CD4-positive, alpha-beta T cell (primary cell): ENCODE results near the gene RUBCN. TPM values are rescaled to one million over a fixed set of nuclear protein-coding genes. Genes with fewer than 3 reads are reported as not detected.

Experiments
- ATAC-seq: fragments of 200-7000 bp; cut with Tn5 transposase; one replicate; pipeline ENCODE4 v1.10.0; 2022; ENCODE audit warnings: mild to moderate bottlenecking; ENCODE audit not compliant: poor library complexity
- CTCF ChIA-PET: fragments of 350-600 bp; sonication (Branson Sonifier 250); formaldehyde crosslinking; loops from one replicate; lab custom pipeline; 2021; ENCODE audit warnings: antibody characterized with exemption, inconsistent platforms; lab: Charles Lee
- POLR2A ChIA-PET: fragments of 350-600 bp; sonication (Branson Sonifier 250); formaldehyde crosslinking; loops from one replicate; lab custom pipeline; 2021; ENCODE audit warnings: antibody characterized with exemption, inconsistent platforms; lab: Charles Lee
- DNase-seq, 14 experiments: peaks; one replicate each; pipeline ENCODE4 v3.0.0-alpha.2; 2013 to 2020; ENCODE audit warnings: mixed read lengths in 2 of 14
- H3K27ac ChIP-seq, 2 donors: one replicate each; pipeline versions ENCODE4 v1.5.1 to v1.7.0; 2013; ENCODE audit warnings: low read length in 2 of 2, low read depth in 1 of 2, mild to moderate bottlenecking in 1 of 2
- H3K27me3 ChIP-seq, 2 experiments: 1 replicate in 1 of 2; 2 replicates in 1 of 2; pipeline versions ENCODE4 v1.6.1 to v1.7.0; 2013; ENCODE audit warnings: low read length in 2 of 2, control low read depth in 1 of 2, mild to moderate bottlenecking in 1 of 2, moderate library complexity in 1 of 2; ENCODE audit not compliant: insufficient read depth in 2 of 2, control insufficient read depth in 1 of 2
- H3K36me3 ChIP-seq: one replicate; pipeline ENCODE4 v1.6.1; 2013; ENCODE audit warnings: low read length, control low read depth; ENCODE audit not compliant: insufficient read depth
- H3K4me1 ChIP-seq: one replicate; pipeline ENCODE4 v1.6.1; 2013; ENCODE audit warnings: low read length, control low read depth; ENCODE audit not compliant: insufficient read depth
- H3K4me3 ChIP-seq: one replicate; pipeline ENCODE4 v1.5.1; 2013; ENCODE audit warnings: mild to moderate bottlenecking, low read length, moderate library complexity
- H3K9me3 ChIP-seq, 2 experiments: 1 replicate in 1 of 2; 2 replicates in 1 of 2; pipeline versions ENCODE4 v1.6.1 to v1.7.0; 2013; ENCODE audit warnings: low read length in 2 of 2, mild to moderate bottlenecking in 2 of 2, control low read depth in 1 of 2, moderate library complexity in 1 of 2; ENCODE audit not compliant: control insufficient read depth in 1 of 2, insufficient read depth in 1 of 2
- H3K27ac Mint-ChIP-seq: one replicate; pipeline ENCODE4 v1.8.0; 2020; ENCODE audit warnings: mixed read lengths
- H3K27me3 Mint-ChIP-seq: one replicate; pipeline ENCODE4 v1.8.0; 2021; ENCODE audit warnings: mixed read lengths
- H3K36me3 Mint-ChIP-seq: one replicate; pipeline ENCODE4 v1.8.0; 2021; ENCODE audit warnings: low read depth, mixed read lengths
- H3K4me1 Mint-ChIP-seq: one replicate; pipeline ENCODE4 v1.8.0; 2021; ENCODE audit warnings: low read depth, mixed read lengths
- H3K4me3 Mint-ChIP-seq: one replicate; pipeline ENCODE4 v1.8.0; 2020; ENCODE audit warnings: mild to moderate bottlenecking, mixed read lengths
- H3K9me3 Mint-ChIP-seq: one replicate; pipeline ENCODE4 v1.8.0; 2020; ENCODE audit warnings: mixed read lengths
- intact Hi-C, 2 experiments: fragments of 100-400 bp; cut with DNase I in 1 of 2; cut with micrococcal nuclease in 1 of 2; formaldehyde crosslinking; loops; one replicate each; pipeline versions ENCODE4 v1.15.1 to v1.9.0; 2023 to 2025; cut with DNase I, micrococcal nuclease
- total RNA-seq, 174 experiments: library from RNA in 2 of 174; stranded (reverse) in 2 of 174; gene quantifications; one replicate each; pipeline ENCODE4 v1.2.3 and lab custom pipeline; 2021 to 2026
- TF ChIP-seq, protein P1 (sequence below): fragments of 200-600 bp; IDR thresholded peaks from one replicate; pipeline ENCODE4 v1.8.0; 2022; ENCODE audit warnings: antibody characterized with exemption, mild to moderate bottlenecking

The RUBCN gene
- total RNA-seq, 2 experiments from 2014 or later: 35.3 to 38.9 TPM

DNA sequence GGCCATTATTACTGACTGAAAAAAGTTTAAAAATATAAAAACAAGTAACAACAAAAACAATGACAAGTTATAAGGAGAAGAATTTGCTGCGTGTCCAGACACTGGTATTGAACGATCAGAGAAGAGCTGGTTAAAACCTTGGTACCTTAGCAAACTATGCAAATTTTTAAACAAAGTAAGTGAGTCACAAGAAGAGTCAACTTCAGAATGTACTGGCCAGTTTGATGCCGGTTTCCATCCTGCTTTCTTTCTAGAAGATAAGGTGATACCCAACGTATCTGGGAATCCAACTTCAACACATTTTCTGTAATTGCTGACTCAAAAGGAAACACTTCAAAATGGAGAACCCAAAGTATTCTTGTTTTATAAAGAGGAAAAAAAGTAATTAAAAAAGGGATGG, 49.8 kb downstream of the RUBCN start:
- H3K27me3 Mint-ChIP-seq: no peaks in the 10 kb centered on the region
- Histone ChIP-seq H3K4me1 (no peaks in the 10 kb centered on the region), H3K27me3 (no peaks in the 10 kb centered on the region), H3K9me3 (no peaks in the 10 kb centered on the region), H3K27ac (no peak overlapping the region), H3K36me3 (peaks cover 53% of the 10 kb centered on the region), H3K4me3 (no peak overlapping the region)
- POLR2A ChIA-PET: no interaction called here
- ATAC-seq (no peak), DNase-seq (no peak)
- no peaks in the 10 kb centered on the region for H3K4me1 Mint-ChIP-seq
- H3K9me3 Mint-ChIP-seq: no peaks in the 10 kb centered on the region
- H3K36me3 Mint-ChIP-seq: peaks cover 75% of the 10 kb centered on the region
- intact Hi-C loops: loop anchor here in 1 of 2 experiments (10.0 kb wide), 1 partner anchor 118 kb away; no protein-coding TSS in a partner anchor
- no peak overlapping the region for H3K4me3 Mint-ChIP-seq
- TF ChIP-seq, protein P1, sequence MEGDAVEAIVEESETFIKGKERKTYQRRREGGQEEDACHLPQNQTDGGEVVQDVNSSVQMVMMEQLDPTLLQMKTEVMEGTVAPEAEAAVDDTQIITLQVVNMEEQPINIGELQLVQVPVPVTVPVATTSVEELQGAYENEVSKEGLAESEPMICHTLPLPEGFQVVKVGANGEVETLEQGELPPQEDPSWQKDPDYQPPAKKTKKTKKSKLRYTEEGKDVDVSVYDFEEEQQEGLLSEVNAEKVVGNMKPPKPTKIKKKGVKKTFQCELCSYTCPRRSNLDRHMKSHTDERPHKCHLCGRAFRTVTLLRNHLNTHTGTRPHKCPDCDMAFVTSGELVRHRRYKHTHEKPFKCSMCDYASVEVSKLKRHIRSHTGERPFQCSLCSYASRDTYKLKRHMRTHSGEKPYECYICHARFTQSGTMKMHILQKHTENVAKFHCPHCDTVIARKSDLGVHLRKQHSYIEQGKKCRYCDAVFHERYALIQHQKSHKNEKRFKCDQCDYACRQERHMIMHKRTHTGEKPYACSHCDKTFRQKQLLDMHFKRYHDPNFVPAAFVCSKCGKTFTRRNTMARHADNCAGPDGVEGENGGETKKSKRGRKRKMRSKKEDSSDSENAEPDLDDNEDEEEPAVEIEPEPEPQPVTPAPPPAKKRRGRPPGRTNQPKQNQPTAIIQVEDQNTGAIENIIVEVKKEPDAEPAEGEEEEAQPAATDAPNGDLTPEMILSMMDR: no peak
- CTCF ChIA-PET: no interaction called here
- H3K27ac Mint-ChIP-seq: no peak overlapping the region

DNA sequence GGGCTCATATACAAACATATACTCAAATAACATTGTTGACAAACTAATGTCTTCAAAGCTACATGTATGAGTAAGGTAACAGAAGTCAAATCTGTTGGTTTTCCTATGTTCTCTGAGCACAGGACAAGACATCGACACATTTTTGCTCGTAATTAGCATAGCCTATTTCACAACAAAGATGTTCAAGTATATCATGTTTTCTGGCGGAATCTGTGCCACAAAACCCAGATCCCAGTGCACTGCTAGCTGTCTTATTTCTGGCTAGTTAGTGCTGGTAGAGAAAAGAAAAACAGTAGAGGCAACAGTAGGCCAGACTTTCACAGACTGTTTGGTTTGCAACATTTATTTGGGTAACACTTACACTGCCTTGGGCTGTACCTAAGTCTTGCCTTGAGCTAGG, 51.2 kb downstream of the RUBCN start:
- no peak for DNase-seq
- Mint-ChIP-seq H3K9me3 (no peaks in the 10 kb centered on the region), H3K4me1 (no peaks in the 10 kb centered on the region), H3K27ac (no peak overlapping the region), H3K4me3 (no peak overlapping the region), H3K27me3 (no peaks in the 10 kb centered on the region), H3K36me3 (peaks cover 76% of the 10 kb centered on the region)
- POLR2A ChIA-PET: no interaction called here
- no peak overlapping the region for H3K27ac ChIP-seq
- H3K36me3 ChIP-seq: peaks cover 52% of the 10 kb centered on the region
- no peaks in the 10 kb centered on the region for H3K9me3 ChIP-seq
- TF ChIP-seq, protein P1: no peak
- H3K4me1 ChIP-seq: no peaks in the 10 kb centered on the region
- CTCF ChIA-PET: interaction anchor here (0.8 kb wide), 1 partner anchor 86 kb away, joined by 3 read pairs; no protein-coding TSS in a partner anchor
- no peaks in the 10 kb centered on the region for H3K27me3 ChIP-seq
- no peak for ATAC-seq
- H3K4me3 ChIP-seq: no peak overlapping the region
- intact Hi-C loops: loop anchor here in 1 of 2 experiments (10.0 kb wide), 1 partner anchor 119 kb away; no protein-coding TSS in a partner anchor

DNA sequence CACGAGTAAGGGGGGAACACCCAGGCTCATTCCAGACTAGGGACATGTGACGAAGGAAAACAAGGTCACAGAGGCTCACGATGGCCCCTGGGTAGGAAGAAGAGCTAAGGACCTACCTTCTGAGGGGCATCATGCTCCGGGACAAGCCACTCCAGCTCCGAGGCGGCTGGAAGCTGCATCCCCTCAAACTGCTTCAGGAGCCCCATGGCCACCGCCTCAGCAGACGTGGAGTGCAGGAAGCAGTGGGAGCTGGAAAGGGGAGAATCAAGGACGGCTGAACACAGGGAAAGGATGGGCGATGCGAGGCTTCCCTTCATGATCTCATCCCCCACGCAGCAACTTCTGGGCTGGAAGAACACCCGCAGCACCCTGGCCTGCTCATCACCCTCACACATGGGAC, 53.5 kb downstream of the RUBCN start:
- Histone ChIP-seq H3K36me3 (peaks cover 52% of the 10 kb centered on the region), H3K27me3 (no peaks in the 10 kb centered on the region), H3K9me3 (no peaks in the 10 kb centered on the region), H3K27ac (no peak overlapping the region), H3K4me3 (no peak overlapping the region), H3K4me1 (no peaks in the 10 kb centered on the region)
- H3K4me1 Mint-ChIP-seq: no peaks in the 10 kb centered on the region
- peaks cover 59% of the 10 kb centered on the region for H3K36me3 Mint-ChIP-seq
- ChIA-PET CTCF (no interaction called here), POLR2A (no interaction called here)
- H3K27me3 Mint-ChIP-seq: no peaks in the 10 kb centered on the region
- intact Hi-C loops: loop anchor here in 1 of 2 experiments (10.0 kb wide), 1 partner anchor 122 kb away; no protein-coding TSS in a partner anchor
- no peak overlapping the region for H3K27ac Mint-ChIP-seq
- H3K9me3 Mint-ChIP-seq: no peaks in the 10 kb centered on the region
- no peak overlapping the region for H3K4me3 Mint-ChIP-seq
- no peak for DNase-seq
- no peak for ATAC-seq
- TF ChIP-seq, protein P1: no peak
